HEK293T (cell line): Measurements from ENCODE around the gene SUN5.

Source experiments
- BHLHE40 ChIP-seq: fragments of 450-650 bp; IDR thresholded peaks from 2 replicates; pipeline ENCODE4 v1.6.1; 2016; ENCODE audit warnings: mild to moderate bottlenecking, moderate library complexity, borderline replicate concordance
- FOXK2 ChIP-seq: fragments of 450-650 bp; IDR thresholded peaks from 2 replicates; pipeline ENCODE4 v1.6.1; 2016; ENCODE audit warnings: mild to moderate bottlenecking

- TF ChIP-seq BHLHE40 = no peak
- no peak for TF ChIP-seq FOXK2
These were observed 25.8 kb upstream of the SUN5 start for GRCh38 chr20:33030076-33030475.
